Large intestine (tissue), 3 donors: Measurements from ENCODE around the gene APC2. TPM values are rescaled to one million over a fixed set of nuclear protein-coding genes. Genes with fewer than 3 reads are reported as not detected.

Experiments
- DNase-seq, 2 donors: peaks; one replicate each; pipeline versions ENCODE4 v3.0.0 to v3.0.0-alpha.2; 2013
- H3K27ac ChIP-seq: one replicate; pipeline ENCODE4 v1.5.1; 2013; ENCODE audit warnings: low read length
- H3K27me3 ChIP-seq: 2 replicates; pipeline ENCODE4 v1.6.1; 2013; ENCODE audit warnings: low read length; ENCODE audit not compliant: control insufficient read depth, insufficient read depth
- H3K36me3 ChIP-seq: 2 replicates; pipeline ENCODE4 v1.6.1; 2013; ENCODE audit warnings: low read length; ENCODE audit not compliant: control insufficient read depth, insufficient read depth
- H3K4me1 ChIP-seq: one replicate; pipeline ENCODE4 v1.6.1; 2013; ENCODE audit warnings: low read length; ENCODE audit not compliant: control insufficient read depth, insufficient read depth
- H3K4me3 ChIP-seq: one replicate; pipeline ENCODE4 v1.5.1; 2013; ENCODE audit warnings: low read length
- H3K9me3 ChIP-seq: one replicate; pipeline ENCODE4 v1.6.1; 2013; ENCODE audit warnings: mild to moderate bottlenecking, low read depth, low read length, moderate library complexity; ENCODE audit not compliant: control insufficient read depth
- WGBS: methylation state at CpG from one replicate; pipeline ENCODE4 v1.1.5; 2013; ENCODE audit warnings: low lambda C conversion rate; ENCODE audit not compliant: insufficient coverage; 5-methylcytosine and 5-hydroxymethylcytosine counted together
- polyA plus RNA-seq: library from polyadenylated mRNA; unstranded; fragments of 120-200 nt; gene quantifications from one replicate; pipeline ENCODE4 v1.2.1, GENCODE V29; 2013

Gene APC2
- polyA plus RNA-seq, 1 donor, result 5.6 TPM

DNA sequence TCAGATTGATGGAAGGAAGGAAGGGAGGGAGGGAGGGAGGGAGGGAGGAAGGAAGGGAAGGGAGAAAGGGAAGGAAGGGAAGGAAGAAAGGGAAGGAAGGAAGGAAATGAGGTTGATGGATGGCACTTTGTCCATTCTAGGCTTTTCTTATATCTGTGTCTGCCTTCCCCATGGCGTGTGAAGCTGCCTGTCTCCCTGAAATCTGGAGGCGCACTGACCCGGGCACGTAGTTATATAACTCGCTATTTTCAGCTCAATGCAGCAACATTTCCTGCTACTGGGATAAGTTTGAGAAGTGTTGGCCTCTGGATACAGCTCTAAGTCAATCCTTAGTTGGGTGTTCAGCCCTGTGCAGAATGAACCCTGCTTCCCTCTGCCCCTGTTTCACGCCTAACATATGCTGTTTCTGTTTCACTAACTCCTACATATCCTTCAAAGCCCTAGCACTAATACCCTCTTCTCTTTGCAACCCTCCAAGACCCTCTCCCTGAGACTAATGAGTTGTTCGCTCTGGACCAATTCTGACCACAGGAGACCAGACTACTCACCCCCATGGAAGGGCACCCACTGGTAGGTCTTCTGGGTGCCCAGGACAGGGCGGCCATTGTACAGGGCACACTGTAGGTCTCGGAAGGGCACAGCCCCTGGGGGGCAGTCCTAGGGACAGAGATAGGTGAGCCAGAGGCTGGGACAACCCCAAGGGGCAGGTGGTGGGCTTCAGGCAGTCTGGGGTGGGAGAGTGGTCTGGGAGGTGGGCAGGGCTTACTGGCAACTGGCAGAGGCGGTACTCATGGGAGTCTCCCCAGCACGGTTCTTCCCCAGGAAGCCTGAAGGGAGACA, 59.9 kb downstream of the APC2 start:
- Histone ChIP-seq H3K4me3 (peak overlapping the region; percentile 13), H3K9me3 (peaks cover 18% of the 10 kb centered on the region), H3K4me1 (peaks cover 36% of the 10 kb centered on the region), H3K27ac (peak overlapping the region; percentile 79), H3K36me3 (peaks cover 11% of the 10 kb centered on the region), H3K27me3 (peaks cover 7% of the 10 kb centered on the region)
- DNase-seq, result peak in 1 of 2 donors; percentile 54
- WGBS, result no CpG with 5 or more reads among the region's 11 CpGs

DNA sequence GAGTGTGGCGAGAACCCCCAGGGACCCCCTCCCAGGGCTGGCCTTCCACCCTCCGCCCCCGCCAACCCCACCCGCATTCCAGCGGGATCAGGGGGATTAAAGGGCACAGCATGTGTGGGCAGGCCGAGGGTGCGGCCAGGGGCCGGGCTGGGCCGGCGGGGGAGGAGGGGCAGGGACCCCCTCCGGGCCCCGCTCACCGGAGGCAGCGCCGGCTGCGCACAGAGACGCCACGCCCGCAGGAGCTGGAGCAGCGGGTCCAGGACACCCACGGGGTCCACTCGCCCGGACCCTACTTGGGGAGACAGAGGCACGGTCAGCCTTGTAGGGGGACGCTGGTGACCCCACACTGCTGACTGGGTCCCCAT, 60.5 kb downstream of the APC2 start:
- H3K9me3 ChIP-seq, result peaks cover 18% of the 10 kb centered on the region
- H3K4me3 ChIP-seq, result peak overlapping the region; percentile 80
- no CpG with 5 or more reads among the region's 25 CpGs for WGBS
- H3K27me3 ChIP-seq, result peaks cover 10% of the 10 kb centered on the region
- peaks cover 36% of the 10 kb centered on the region for H3K4me1 ChIP-seq
- H3K36me3 ChIP-seq, result peaks cover 8% of the 10 kb centered on the region
- H3K27ac ChIP-seq, result peak overlapping the region; percentile 79
- DNase-seq, result peak in 1 of 2 donors; percentile 78

DNA sequence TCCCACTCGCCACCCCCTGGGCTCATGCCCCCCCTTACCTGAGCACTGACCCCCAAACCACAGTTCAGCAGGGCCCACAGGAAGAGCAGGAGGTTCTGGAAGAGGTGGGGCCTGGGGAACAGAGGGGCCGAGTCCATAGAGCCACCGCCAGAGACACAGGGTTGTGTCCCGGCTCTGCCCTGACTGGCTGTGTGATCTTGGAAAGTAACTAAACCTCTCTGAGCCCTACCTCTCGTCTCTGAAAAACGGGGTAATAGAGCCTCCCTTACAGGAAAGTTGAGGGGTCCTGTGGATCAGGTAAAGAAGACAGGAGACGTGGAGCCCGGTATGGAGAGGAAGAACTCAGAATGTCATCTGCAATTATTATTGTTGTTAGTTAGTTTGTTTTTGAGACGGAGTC, 60.9 kb downstream of the APC2 start:
- peaks cover 11% of the 10 kb centered on the region for H3K27me3 ChIP-seq
- peaks cover 18% of the 10 kb centered on the region for H3K9me3 ChIP-seq
- WGBS, result no CpG with 5 or more reads among the region's 9 CpGs
- H3K27ac ChIP-seq, result peak overlapping the region; percentile 79
- H3K36me3 ChIP-seq, result peaks cover 4% of the 10 kb centered on the region
- no peak for DNase-seq
- H3K4me3 ChIP-seq, result peak overlapping the region; percentile 80
- peaks cover 36% of the 10 kb centered on the region for H3K4me1 ChIP-seq

DNA sequence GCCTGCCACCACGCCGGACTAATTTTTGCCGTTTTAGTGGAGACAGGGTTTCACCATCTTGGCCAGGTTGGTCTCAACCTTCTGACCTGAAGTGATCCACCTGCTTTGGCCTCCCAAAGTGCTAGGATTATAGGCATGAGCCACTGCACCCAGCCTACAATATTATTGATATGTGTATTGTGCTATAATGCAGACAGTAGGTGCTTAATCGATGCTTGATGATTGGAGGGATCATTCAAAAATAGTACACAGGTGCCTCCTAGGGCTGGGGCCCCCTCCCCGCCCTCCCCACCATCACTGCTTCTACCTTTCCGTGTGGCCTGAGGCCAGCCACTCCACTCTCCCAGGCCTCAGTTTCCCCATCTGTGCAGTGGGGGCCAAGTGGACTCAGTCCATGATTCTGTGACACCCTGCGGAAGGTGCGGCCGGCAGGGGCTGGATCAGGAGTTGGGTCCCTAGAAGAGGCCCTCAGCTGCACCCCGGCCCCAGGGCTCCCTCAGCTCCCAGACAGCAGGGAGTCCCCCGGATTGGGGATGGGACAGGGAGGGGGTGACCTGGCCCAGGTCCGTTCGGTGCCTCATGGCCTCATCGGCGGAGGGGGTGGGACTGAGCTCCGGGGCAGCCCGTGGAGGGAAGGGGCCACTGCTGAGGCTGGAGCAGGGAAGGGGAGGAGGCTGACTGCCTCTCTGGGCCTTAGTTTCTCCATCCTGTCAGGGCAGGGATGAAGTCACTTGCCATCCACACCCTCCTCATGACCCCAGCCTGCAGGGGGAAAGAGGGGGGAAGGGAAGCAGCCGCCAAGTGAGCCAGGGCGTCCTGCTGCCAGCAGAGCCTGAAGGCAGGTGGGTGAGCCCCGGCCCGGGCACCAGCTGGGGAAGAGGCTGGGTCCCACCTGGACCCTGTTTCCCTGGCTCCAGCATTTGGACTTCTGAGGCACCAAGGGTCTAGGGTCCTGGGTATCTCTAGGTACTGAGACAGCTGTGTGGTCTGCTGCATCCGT, 61.7 kb downstream of the APC2 start:
- Histone ChIP-seq H3K4me1 (peaks cover 36% of the 10 kb centered on the region), H3K27ac (peak overlapping the region; percentile 37), H3K27me3 (peaks cover 14% of the 10 kb centered on the region), H3K9me3 (peaks cover 14% of the 10 kb centered on the region), H3K4me3 (peak overlapping the region; percentile 80), H3K36me3 (no peaks in the 10 kb centered on the region)
- DNase-seq, result peak in 1 of 2 donors; percentile 57
- no CpG with 5 or more reads among the region's 22 CpGs for WGBS

- Histone ChIP-seq H3K4me3 (peak within 1 kb of the TSS; percentile 80), H3K4me1 (peaks cover 29% of the 10 kb centered on the region), H3K36me3 (no peaks in the 10 kb centered on the region), H3K27me3 (peaks cover 18% of the 10 kb centered on the region), H3K27ac (peak within 1 kb of the TSS; percentile 77), H3K9me3 (peaks cover 12% of the 10 kb centered on the region)
- WGBS, result no CpG with 5 or more reads among the region's 78 CpGs
- DNase-seq, result peak; percentile 75 to 88
Observed at GRCh38 chr19:1512671-1513498, 63.0 kb downstream of the APC2 start, which contains the start of gene ADAMTSL5. TSS of gene ADAMTSL5 (minus strand) at chr19:1513019. CDS start at chr19:1510943, 2,076 bp downstream.

DNA sequence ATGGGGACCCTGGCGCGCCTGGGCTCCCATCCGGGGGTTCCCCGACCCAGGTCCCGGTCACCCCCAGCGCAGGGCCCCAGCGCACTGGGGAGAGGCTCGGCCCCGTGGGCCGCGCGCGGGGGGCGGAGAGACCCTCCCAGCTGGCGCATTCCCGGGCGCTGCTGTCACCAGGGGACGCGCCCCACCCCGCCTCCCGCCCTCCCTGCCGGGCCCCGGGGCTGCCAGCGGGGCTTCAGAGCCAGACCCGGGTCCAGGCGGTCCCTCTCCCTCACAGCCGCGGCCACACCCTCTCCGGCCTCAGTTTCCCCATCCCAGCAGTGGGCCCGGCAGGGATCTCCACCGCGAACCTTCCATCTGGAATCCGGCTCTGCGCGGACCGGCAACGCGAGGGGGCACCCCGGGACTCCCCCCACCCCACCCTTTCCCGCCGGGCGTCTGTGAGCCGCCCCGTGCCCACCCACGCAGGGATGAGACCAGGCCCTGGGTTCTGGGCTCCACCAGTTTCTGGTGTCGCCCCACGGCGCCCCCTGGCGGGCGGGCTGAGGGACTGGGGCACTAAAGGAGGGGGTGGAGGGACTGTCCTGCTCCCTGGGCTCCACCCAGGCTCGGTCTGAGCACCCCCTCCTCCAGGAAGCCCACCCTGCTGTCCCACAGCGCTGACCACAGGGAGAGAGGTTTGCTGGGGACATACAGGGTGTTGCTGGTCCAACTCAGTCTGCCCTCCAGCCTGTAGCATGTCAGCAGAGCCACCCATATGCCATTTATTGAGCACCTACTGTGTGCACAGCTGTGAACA, 63.8 kb downstream of the APC2 start:
- peak overlapping the region; percentile 55 for H3K4me3 ChIP-seq
- H3K9me3 ChIP-seq, result peaks cover 7% of the 10 kb centered on the region
- peaks cover 24% of the 10 kb centered on the region for H3K4me1 ChIP-seq
- WGBS, result no CpG with 5 or more reads among the region's 52 CpGs
- DNase-seq, result peak; percentile 62 to 82
- no peaks in the 10 kb centered on the region for H3K36me3 ChIP-seq
- H3K27ac ChIP-seq, result peak overlapping the region; percentile 68
- H3K27me3 ChIP-seq, result peaks cover 23% of the 10 kb centered on the region

GRCh38 chr19:1514295-1514661, 64.4 kb downstream of the APC2 start:
- Histone ChIP-seq H3K9me3 (peaks cover 7% of the 10 kb centered on the region), H3K4me1 (peaks cover 24% of the 10 kb centered on the region), H3K27ac (no peak overlapping the region), H3K36me3 (no peaks in the 10 kb centered on the region), H3K4me3 (no peak overlapping the region), H3K27me3 (peaks cover 24% of the 10 kb centered on the region)
- DNase-seq, result no peak
- no CpG with 5 or more reads among the region's 10 CpGs for WGBS

DNA sequence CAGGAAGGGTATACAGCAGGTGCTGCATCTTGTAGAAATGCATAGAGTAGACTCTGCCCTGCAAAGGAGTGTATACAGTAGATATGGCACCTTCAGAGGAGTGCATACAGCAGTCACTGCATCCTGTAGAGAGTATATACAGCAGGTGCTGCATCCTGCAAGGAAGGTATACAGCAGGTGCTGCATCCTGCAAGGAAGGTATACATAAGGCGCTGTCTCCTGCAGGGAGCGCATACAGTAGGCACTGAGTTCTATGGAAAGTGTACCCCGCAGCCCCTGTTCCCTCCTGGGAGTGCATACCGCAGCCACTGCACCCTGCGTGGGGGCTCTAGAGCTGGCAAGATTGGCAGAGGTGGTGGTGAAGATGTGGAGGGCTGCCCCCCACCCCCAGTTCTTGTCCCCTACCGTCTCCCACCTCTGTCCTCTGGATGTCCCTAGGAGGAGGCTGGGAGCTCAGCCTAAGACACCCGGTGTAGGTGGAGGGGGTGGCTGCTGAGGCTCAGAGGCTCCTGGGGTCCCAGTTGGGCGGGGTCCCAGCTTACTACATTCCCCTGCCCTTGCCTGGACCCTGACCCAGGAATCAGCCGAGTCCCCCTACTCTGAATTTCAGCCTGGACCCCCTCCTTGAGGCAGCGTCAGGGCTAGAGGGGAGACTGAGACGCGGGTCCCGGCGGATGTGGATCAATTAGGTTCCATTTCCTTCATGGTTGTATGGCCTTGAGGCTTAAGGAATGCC, 65.2 kb downstream of the APC2 start:
- no CpG with 5 or more reads among the region's 14 CpGs for WGBS
- no peaks in the 10 kb centered on the region for H3K36me3 ChIP-seq
- no peak overlapping the region for H3K27ac ChIP-seq
- no peak for DNase-seq
- H3K9me3 ChIP-seq, result peaks cover 7% of the 10 kb centered on the region
- no peak overlapping the region for H3K4me3 ChIP-seq
- peaks cover 19% of the 10 kb centered on the region for H3K4me1 ChIP-seq
- peaks cover 24% of the 10 kb centered on the region for H3K27me3 ChIP-seq

DNA sequence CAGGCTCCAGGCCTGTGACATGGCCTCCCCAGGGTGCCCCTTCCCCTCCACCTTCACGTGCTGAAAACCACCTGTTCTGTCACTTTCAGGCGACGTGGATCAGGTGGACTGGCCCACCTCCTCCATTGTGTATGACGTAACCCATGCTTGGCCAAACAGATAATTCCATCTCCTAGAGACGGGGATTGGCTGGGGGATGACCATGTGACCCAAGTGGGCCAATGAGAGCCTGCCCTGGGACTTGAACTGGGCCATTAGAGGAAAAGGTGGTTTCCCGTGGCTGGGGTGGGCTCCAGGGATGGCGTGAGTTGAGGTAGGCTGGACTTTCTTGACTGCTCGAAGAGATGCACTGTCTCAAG, 66.5 kb downstream of the APC2 start:
- no peak for DNase-seq
- no peaks in the 10 kb centered on the region for H3K36me3 ChIP-seq
- no peak overlapping the region for H3K4me3 ChIP-seq
- 83% methylated on average over 1 of the region's 8 CpGs for WGBS
- H3K4me1 ChIP-seq, result peaks cover 9% of the 10 kb centered on the region
- H3K9me3 ChIP-seq, result peaks cover 7% of the 10 kb centered on the region
- H3K27ac ChIP-seq, result no peak overlapping the region
- H3K27me3 ChIP-seq, result peaks cover 24% of the 10 kb centered on the region
